ENCODE data around the gene PRR14L. TPM values are rescaled to one million over a fixed set of nuclear protein-coding genes. Genes with fewer than 3 reads are reported as not detected.

Gene PRR14L
- total RNA-seq, 1 donor from 2014 or later: 48.2 TPM

DNA sequence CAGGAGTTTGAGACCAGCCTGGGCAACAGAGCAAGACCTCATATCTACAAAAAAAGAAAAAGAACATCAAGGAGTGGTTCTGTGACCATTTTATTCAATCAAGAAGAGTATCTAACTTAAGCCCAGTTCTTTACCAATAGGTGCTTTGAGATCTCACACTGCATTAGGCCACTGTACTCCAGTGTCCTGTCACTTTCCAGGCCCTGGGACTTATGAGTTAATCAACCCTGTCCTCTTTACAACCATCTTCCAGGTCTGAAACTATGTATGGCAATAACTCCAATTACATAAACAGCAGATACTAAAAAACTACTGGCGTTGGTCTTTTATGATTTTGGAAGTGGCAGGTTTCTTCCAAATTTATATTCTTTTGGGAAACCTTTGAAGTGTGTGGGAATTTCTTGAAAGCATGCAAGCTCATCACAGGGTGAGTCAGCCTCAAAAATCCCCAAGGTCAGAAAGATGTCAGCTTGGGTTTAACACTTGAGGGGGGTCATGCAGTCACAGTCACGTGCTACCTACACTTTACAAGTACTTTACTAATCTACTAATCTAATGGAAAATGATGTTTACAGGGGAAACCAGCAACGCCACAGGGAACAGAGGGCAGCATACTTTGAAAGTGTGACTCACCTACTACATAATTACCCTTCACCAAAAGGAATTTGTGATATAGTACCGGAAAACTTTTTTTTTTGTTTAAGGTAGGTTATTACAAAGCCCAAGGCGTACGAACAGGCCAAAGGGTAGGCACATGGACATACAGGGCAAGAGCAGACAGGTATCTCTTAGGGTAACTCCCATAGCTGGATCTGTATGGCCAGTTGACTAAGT, 103.5 kb downstream of the PRR14L start:
- Mint-ChIP-seq H3K9me3 (ENCODE audit: unreplicated experiment) (no peaks in the 10 kb centered on the region), H3K27me3 (ENCODE audit: unreplicated experiment) (no peaks in the 10 kb centered on the region), H3K4me3 (ENCODE audit: unreplicated experiment) (no peak overlapping the region), H3K4me1 (ENCODE audit: unreplicated experiment) (peaks cover 21% of the 10 kb centered on the region), H3K27ac (ENCODE audit: unreplicated experiment) (peak overlapping the region; percentile 13), H3K36me3 (ENCODE audit: unreplicated experiment) (peaks cover 6% of the 10 kb centered on the region)
- DNase-seq (ENCODE audit: extremely low spot score, unreplicated experiment): no peak
- no peak for TF ChIP-seq CTCF (IDR thresholded peaks at IDR 0.05)

DNA sequence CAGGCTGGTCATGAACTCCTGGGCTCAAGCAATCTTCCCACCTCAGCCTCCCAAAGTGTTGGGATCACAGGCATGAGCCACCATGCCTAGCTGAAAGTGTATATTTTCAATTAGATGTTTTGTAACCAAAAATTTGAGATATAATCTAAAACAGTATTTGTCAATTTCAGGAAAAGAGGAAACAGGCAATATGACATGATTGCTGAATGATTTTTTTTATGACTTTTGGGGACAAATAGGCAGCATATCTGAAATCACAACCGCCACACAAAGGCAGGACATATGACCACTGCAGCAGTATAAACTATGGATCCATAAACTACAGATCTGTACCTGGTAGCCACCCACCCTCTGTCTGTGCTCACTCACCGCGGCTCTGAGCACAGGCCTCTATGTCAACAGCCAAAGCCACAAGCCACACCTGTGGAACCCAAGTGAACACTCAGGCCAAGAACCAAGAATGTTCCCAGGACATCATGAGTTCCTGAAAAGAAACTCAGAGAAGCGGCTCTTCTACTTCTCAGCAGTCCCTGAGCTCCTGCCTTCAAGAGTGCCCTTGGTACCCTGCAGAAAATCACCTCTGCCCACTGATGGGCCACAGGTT, 110.4 kb downstream of the PRR14L start:
- H3K9me3 Mint-ChIP-seq (ENCODE audit: unreplicated experiment): no peaks in the 10 kb centered on the region
- no peak for TF ChIP-seq CTCF (IDR thresholded peaks at IDR 0.05)
- H3K36me3 Mint-ChIP-seq (ENCODE audit: unreplicated experiment): no peaks in the 10 kb centered on the region
- no peak overlapping the region for H3K27ac Mint-ChIP-seq (ENCODE audit: unreplicated experiment)
- DNase-seq (ENCODE audit: extremely low spot score, unreplicated experiment): no peak
- no peak overlapping the region for H3K4me3 Mint-ChIP-seq (ENCODE audit: unreplicated experiment)
- H3K27me3 Mint-ChIP-seq (ENCODE audit: unreplicated experiment): no peaks in the 10 kb centered on the region
- H3K4me1 Mint-ChIP-seq (ENCODE audit: unreplicated experiment): peaks cover 7% of the 10 kb centered on the region

GRCh38 chr22:31637891-31638618, 111.9 kb downstream of the PRR14L start:
- Mint-ChIP-seq H3K27ac (ENCODE audit: unreplicated experiment) (peak overlapping the region; percentile 34), H3K4me1 (ENCODE audit: unreplicated experiment) (peaks cover 11% of the 10 kb centered on the region), H3K27me3 (ENCODE audit: unreplicated experiment) (no peaks in the 10 kb centered on the region), H3K4me3 (ENCODE audit: unreplicated experiment) (no peak overlapping the region), H3K36me3 (ENCODE audit: unreplicated experiment) (no peaks in the 10 kb centered on the region), H3K9me3 (ENCODE audit: unreplicated experiment) (no peaks in the 10 kb centered on the region)
- no peak for TF ChIP-seq CTCF (IDR thresholded peaks at IDR 0.05)
- no peak for DNase-seq (ENCODE audit: extremely low spot score, unreplicated experiment)

DNA sequence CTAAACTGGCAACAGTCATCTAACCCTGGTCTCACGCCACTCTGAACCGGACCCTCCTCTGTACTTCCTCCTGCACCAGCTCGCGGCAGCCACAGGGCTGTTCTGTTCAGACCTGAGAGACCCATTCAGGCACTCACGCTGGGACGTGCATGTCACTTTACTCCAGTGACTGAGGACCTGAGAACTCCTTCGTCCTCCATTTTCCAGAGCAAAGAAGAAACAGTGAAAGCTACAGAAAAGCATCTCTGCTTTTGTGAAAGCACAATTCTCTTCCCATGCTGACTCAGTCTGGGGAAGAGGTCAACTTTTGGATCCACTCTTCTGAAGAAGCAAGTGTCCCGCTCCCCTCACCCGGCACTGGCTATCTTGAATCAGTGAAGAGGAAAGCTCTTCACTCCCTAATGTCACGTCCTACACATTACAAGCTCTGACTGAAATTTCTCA, 112.5 kb downstream of the PRR14L start:
- no peak for DNase-seq (ENCODE audit: extremely low spot score, unreplicated experiment)
- Mint-ChIP-seq H3K4me1 (ENCODE audit: unreplicated experiment) (peaks cover 11% of the 10 kb centered on the region), H3K27me3 (ENCODE audit: unreplicated experiment) (no peaks in the 10 kb centered on the region), H3K9me3 (ENCODE audit: unreplicated experiment) (no peaks in the 10 kb centered on the region), H3K36me3 (ENCODE audit: unreplicated experiment) (no peaks in the 10 kb centered on the region), H3K27ac (ENCODE audit: unreplicated experiment) (peak overlapping the region; percentile 43), H3K4me3 (ENCODE audit: unreplicated experiment) (no peak overlapping the region)
- TF ChIP-seq CTCF (IDR thresholded peaks at IDR 0.05): no peak

Data from osteocyte (in vitro differentiated cells).